Keratinocyte (primary cell): ENCODE data around the gene CMTM7. TPM values are rescaled to one million over a fixed set of nuclear protein-coding genes. Genes with fewer than 3 reads are reported as not detected.

Source experiments
- DNase-seq: peaks from one replicate; pipeline ENCODE4 v3.0.0-alpha.2; 2011; ENCODE audit warnings: low read depth, missing footprints, low spot score
- FAIRE-seq: peaks from 2 replicates; lab custom pipeline; 2011; peaks lifted over from hg19 to GRCh38; lab: Jason Lieb, UNC
- H2AFZ ChIP-seq: 2 replicates; pipeline ENCODE4 v1.6.0; 2012; ENCODE audit warnings: low read length, control low read depth, inconsistent platforms; ENCODE audit not compliant: control insufficient read depth
- H3K27ac ChIP-seq: 2 replicates; pipeline ENCODE4 v1.5.1; 2011; ENCODE audit warnings: low read length; ENCODE audit not compliant: control insufficient read depth, insufficient read depth
- H3K27me3 ChIP-seq: 3 replicates; pipeline ENCODE4 v1.6.0; 2011; ENCODE audit warnings: low read length; ENCODE audit not compliant: control insufficient read depth, insufficient read depth; ENCODE audit errors: extremely low read depth
- H3K36me3 ChIP-seq, 2 experiments: 2 replicates in 1 of 2; 3 replicates in 1 of 2; pipeline ENCODE4 v1.5.1; 2011; ENCODE audit warnings: low read length in 2 of 2, mild to moderate bottlenecking in 1 of 2; ENCODE audit not compliant: control insufficient read depth in 2 of 2, insufficient read depth in 2 of 2; ENCODE audit errors: extremely low read depth in 1 of 2
- H3K4me1 ChIP-seq: 3 replicates; pipeline ENCODE4 v1.5.1; 2011; ENCODE audit warnings: low read length; ENCODE audit not compliant: control insufficient read depth, insufficient read depth; ENCODE audit errors: extremely low read depth
- H3K4me2 ChIP-seq: 3 replicates; pipeline ENCODE4 v1.6.0; 2011; ENCODE audit warnings: low read depth, low read length; ENCODE audit not compliant: control insufficient read depth, insufficient read depth; ENCODE audit errors: extremely low read depth
- H3K4me3 ChIP-seq, 3 experiments: fragments of 200-600 bp in 1 of 3; sonication (generic) in 1 of 3; 2 replicates in 2 of 3; 3 replicates in 1 of 3; pipeline ENCODE4 v1.5.1; 2011 to 2016; ENCODE audit warnings: low read length in 3 of 3, mild to moderate bottlenecking in 3 of 3, control low read depth in 2 of 3, inconsistent platforms in 1 of 3, low read depth in 1 of 3, mixed read lengths in 1 of 3, mixed run types in 1 of 3, moderate library complexity in 1 of 3; ENCODE audit not compliant: control insufficient read depth in 2 of 3, insufficient read depth in 2 of 3; ENCODE audit errors: extremely low read depth in 1 of 3
- H3K79me2 ChIP-seq: 2 replicates; pipeline ENCODE4 v1.6.0; 2012; ENCODE audit warnings: low read length; ENCODE audit not compliant: control insufficient read depth, insufficient read depth
- H3K9ac ChIP-seq: 3 replicates; pipeline ENCODE4 v1.6.0; 2011; ENCODE audit warnings: low read length; ENCODE audit not compliant: control insufficient read depth, insufficient read depth; ENCODE audit errors: extremely low read depth
- H3K9me1 ChIP-seq: 3 replicates; pipeline ENCODE4 v1.6.0; 2011; ENCODE audit warnings: low read length; ENCODE audit not compliant: control insufficient read depth, insufficient read depth; ENCODE audit errors: extremely low read depth
- H3K9me3 ChIP-seq: 2 replicates; pipeline ENCODE4 v1.5.1; 2012; ENCODE audit warnings: low read depth, low read length; ENCODE audit not compliant: control insufficient read depth
- H4K20me1 ChIP-seq: 3 replicates; pipeline ENCODE4 v1.6.0; 2011; ENCODE audit warnings: low read length; ENCODE audit not compliant: control insufficient read depth, insufficient read depth; ENCODE audit errors: extremely low read depth
- EZH2 ChIP-seq: IDR thresholded peaks from one replicate; pipeline ENCODE4 v1.6.1; 2012; ENCODE audit warnings: inconsistent platforms, mild to moderate bottlenecking, low read length, moderate library complexity
- dilution Hi-C: fragments of 300-500 bp; cut with MboI; formaldehyde crosslinking; loops from one replicate; pipeline ENCODE4 v1.7.0; 2020; ENCODE audit warnings: low sequenced_read_pairs; ENCODE audit not compliant: extremely low pct_ligation_motif_present
- polyA plus RNA-seq, 5 experiments: library from polyadenylated mRNA; depleted of rRNA in 3 of 5; stranded (reverse) in 3 of 5; stranded (forward) in 1 of 5; unstranded in 1 of 5; fragments of >200 nt; gene quantifications; 1 replicate in 1 of 5; 2 replicates in 3 of 5; 3 replicates in 1 of 5; pipeline versions ENCODE4 v1.2.1 to v1.2.3, GENCODE V29; 2011 to 2012; ENCODE audit warnings: missing spikeins in 2 of 5, low read depth in 1 of 5, low replicate concordance in 1 of 5
- TF ChIP-seq, protein P1 (sequence below), 3 experiments: IDR thresholded peaks in 1 of 3; conservative IDR thresholded peaks in 1 of 3; optimal IDR thresholded peaks in 1 of 3; 2 replicates in 2 of 3; 3 replicates in 1 of 3; pipeline versions ENCODE3 to v1.5.1; 2011; ENCODE audit warnings: low read length in 3 of 3, mild to moderate bottlenecking in 3 of 3, moderate library complexity in 2 of 3, control low read depth in 1 of 3, inconsistent platforms in 1 of 3; ENCODE audit not compliant: insufficient read depth in 2 of 3; ENCODE audit errors: extremely low read depth in 1 of 3

The CMTM7 gene
- polyA plus RNA-seq, 1 donor (not counting 4 experiments of a cell fraction or from before 2014, with no cell fraction given), result 47.2 TPM

DNA sequence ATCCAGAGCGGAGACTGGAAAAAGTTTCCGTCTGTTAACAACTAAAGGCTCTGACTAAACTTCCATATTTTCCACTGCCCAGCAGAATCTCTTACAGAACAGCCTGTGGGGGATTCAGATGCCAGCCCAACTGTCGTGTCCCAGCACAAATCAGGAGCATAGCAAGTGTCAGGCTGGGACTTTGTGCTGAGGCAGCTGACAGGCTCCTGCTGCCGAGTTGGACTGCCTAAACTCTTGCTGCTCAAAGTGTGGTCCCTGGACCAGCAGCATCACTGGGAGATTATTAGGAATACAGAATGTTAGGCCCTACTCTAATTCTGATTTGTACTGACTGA, 31.2 kb upstream of the CMTM7 start:
- H4K20me1 ChIP-seq, result no peaks in the 10 kb centered on the region
- no peaks in the 10 kb centered on the region for H3K36me3 ChIP-seq
- no peak overlapping the region for H3K4me3 ChIP-seq
- TF ChIP-seq EZH2, result no peak
- TF ChIP-seq, protein P1, sequence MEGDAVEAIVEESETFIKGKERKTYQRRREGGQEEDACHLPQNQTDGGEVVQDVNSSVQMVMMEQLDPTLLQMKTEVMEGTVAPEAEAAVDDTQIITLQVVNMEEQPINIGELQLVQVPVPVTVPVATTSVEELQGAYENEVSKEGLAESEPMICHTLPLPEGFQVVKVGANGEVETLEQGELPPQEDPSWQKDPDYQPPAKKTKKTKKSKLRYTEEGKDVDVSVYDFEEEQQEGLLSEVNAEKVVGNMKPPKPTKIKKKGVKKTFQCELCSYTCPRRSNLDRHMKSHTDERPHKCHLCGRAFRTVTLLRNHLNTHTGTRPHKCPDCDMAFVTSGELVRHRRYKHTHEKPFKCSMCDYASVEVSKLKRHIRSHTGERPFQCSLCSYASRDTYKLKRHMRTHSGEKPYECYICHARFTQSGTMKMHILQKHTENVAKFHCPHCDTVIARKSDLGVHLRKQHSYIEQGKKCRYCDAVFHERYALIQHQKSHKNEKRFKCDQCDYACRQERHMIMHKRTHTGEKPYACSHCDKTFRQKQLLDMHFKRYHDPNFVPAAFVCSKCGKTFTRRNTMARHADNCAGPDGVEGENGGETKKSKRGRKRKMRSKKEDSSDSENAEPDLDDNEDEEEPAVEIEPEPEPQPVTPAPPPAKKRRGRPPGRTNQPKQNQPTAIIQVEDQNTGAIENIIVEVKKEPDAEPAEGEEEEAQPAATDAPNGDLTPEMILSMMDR (optimal IDR thresholded peaks at IDR 0.05 in 1 of 3, IDR thresholded peaks at IDR 0.05 in 1 of 3, conservative IDR thresholded peaks at IDR 0.05 in 1 of 3; ENCODE audit: extremely low read depth in 1 of 3, insufficient read depth in 2 of 3, low read length in 3 of 3), result no peak
- no peak overlapping the region for H3K4me2 ChIP-seq
- DNase-seq (no peak), FAIRE-seq (no peak)
- H3K79me2 ChIP-seq, result no peaks in the 10 kb centered on the region
- H3K9me3 ChIP-seq, result no peaks in the 10 kb centered on the region
- H3K4me1 ChIP-seq, result peaks cover 7% of the 10 kb centered on the region
- H3K27ac ChIP-seq, result no peak overlapping the region
- H3K9me1 ChIP-seq, result no peaks in the 10 kb centered on the region
- no peaks in the 10 kb centered on the region for H3K27me3 ChIP-seq
- no peak overlapping the region for H3K9ac ChIP-seq
- dilution Hi-C loops, result no loop called here
- no peak overlapping the region for H2AFZ ChIP-seq

GRCh38 chr3:32366638-32367397, 24.8 kb upstream of the CMTM7 start:
- Histone ChIP-seq H3K4me2 (no peak overlapping the region), H2AFZ (no peak overlapping the region), H4K20me1 (no peaks in the 10 kb centered on the region), H3K4me3 (no peak overlapping the region), H3K27ac (no peak overlapping the region), H3K36me3 (no peaks in the 10 kb centered on the region), H3K9me3 (no peaks in the 10 kb centered on the region), H3K79me2 (no peaks in the 10 kb centered on the region), H3K4me1 (no peaks in the 10 kb centered on the region), H3K9me1 (no peaks in the 10 kb centered on the region), H3K9ac (no peak overlapping the region), H3K27me3 (no peaks in the 10 kb centered on the region)
- dilution Hi-C loops, result no loop called here
- no peak for FAIRE-seq
- no peak for DNase-seq
- no peak for TF ChIP-seq EZH2
- TF ChIP-seq, protein P1 (optimal IDR thresholded peaks at IDR 0.05 in 1 of 3, IDR thresholded peaks at IDR 0.05 in 1 of 3, conservative IDR thresholded peaks at IDR 0.05 in 1 of 3; ENCODE audit: extremely low read depth in 1 of 3, insufficient read depth in 2 of 3, low read length in 3 of 3), result no peak
